DMS 273 (cell line): ENCODE data around the gene C21orf91.

ENCODE experiments used
- DNase-seq: peaks from one replicate; lab custom pipeline; 2025; ENCODE audit not compliant: unreplicated experiment; lab: John Stamatoyannopoulos, UW

C21orf91 gene

GRCh38 chr21:17798796-17799195 lies 20.4 kb downstream of the C21orf91 start:
- peak; percentile 68 for DNase-seq

- no peak for DNase-seq
Observed at GRCh38 chr21:17797967-17798366, 21.2 kb downstream of the C21orf91 start.

- DNase-seq, result no peak
Observed at GRCh38 chr21:17796503-17796902, 22.7 kb downstream of the C21orf91 start.

GRCh38 chr21:17796037-17796403 lies 23.1 kb downstream of the C21orf91 start:
- no peak for DNase-seq

- no peak for DNase-seq
Observed at GRCh38 chr21:17795146-17796036, 23.8 kb downstream of the C21orf91 start.

- DNase-seq, result no peak
Observed at GRCh38 chr21:17794518-17795145, 24.5 kb downstream of the C21orf91 start.

- peak; percentile 4 for DNase-seq
Observed at GRCh38 chr21:17793246-17794123, 25.7 kb downstream of the C21orf91 start.

GRCh38 chr21:17789656-17790055 lies 29.5 kb downstream of the C21orf91 start:
- no peak for DNase-seq

- no peak for DNase-seq
Observed at GRCh38 chr21:17789069-17789468, 30.1 kb downstream of the C21orf91 start.

GRCh38 chr21:17786851-17787181 lies 32.3 kb downstream of the C21orf91 start:
- no peak for DNase-seq

GRCh38 chr21:17786071-17786850 lies 32.9 kb downstream of the C21orf91 start:
- DNase-seq, result no peak

GRCh38 chr21:17785403-17785788 lies 33.8 kb downstream of the C21orf91 start:
- no peak for DNase-seq

GRCh38 chr21:17784604-17785402 lies 34.4 kb downstream of the C21orf91 start:
- DNase-seq, result no peak

GRCh38 chr21:17784180-17784598 lies 35.0 kb downstream of the C21orf91 start:
- DNase-seq, result no peak

GRCh38 chr21:17783481-17784179 lies 35.5 kb downstream of the C21orf91 start:
- no peak for DNase-seq

- no peak for DNase-seq
Observed at GRCh38 chr21:17783003-17783402, 36.2 kb downstream of the C21orf91 start.

- DNase-seq, result no peak
Observed at GRCh38 chr21:17782051-17782450, 37.1 kb downstream of the C21orf91 start.

GRCh38 chr21:17781524-17781923 lies 37.6 kb downstream of the C21orf91 start:
- DNase-seq, result no peak

- no peak for DNase-seq
Observed at GRCh38 chr21:17780539-17780938, 38.6 kb downstream of the C21orf91 start.
